ENCODE data around the gene C5orf58. TPM values are rescaled to one million over a fixed set of nuclear protein-coding genes. Genes with fewer than 3 reads are reported as not detected.
"Not testable (repeated sequence)": the region's sequence is repeated elsewhere in the genome, so short reads cannot be mapped to it uniquely, and the experiment has no call there.

The C5orf58 gene
- total RNA-seq, 1 donor from 2014 or later = not detected

- TF ChIP-seq CTCF (IDR thresholded peaks at IDR 0.05) (no peak), POLR2A (IDR thresholded peaks at IDR 0.05) (no peak), POLR2AphosphoS5 (IDR thresholded peaks at IDR 0.05; ENCODE audit: insufficient read depth in 1 of 2, low read depth in 1 of 2) (no peak)
- peak overlapping the region; percentile 37 for H3K27ac ChIP-seq
- H3K4me1 ChIP-seq = peaks cover 41% of the 10 kb centered on the region
- H3K27me3 ChIP-seq = no peaks in the 10 kb centered on the region
- DNase-seq (ENCODE audit: extremely low spot score in 2 of 2) = no peak
- H3K9me3 ChIP-seq = no peaks in the 10 kb centered on the region
- intact Hi-C loops (cut with DNase I) = no loop called here
- H3K4me3 ChIP-seq = no peak overlapping the region
- H3K36me3 ChIP-seq = no peaks in the 10 kb centered on the region
Measured at GRCh38 chr5:170246126-170246870, 13.5 kb downstream of the C5orf58 start.

GRCh38 chr5:170247363-170247762 lies 14.6 kb downstream of the C5orf58 start:
- Histone ChIP-seq H3K36me3 (no peaks in the 10 kb centered on the region), H3K4me1 (peaks cover 52% of the 10 kb centered on the region), H3K9me3 (no peaks in the 10 kb centered on the region), H3K27ac (peak overlapping the region; percentile 37), H3K4me3 (no peak overlapping the region), H3K27me3 (no peaks in the 10 kb centered on the region)
- TF ChIP-seq CTCF (IDR thresholded peaks at IDR 0.05) = no peak
- TF ChIP-seq POLR2AphosphoS5 (IDR thresholded peaks at IDR 0.05; ENCODE audit: insufficient read depth in 1 of 2, low read depth in 1 of 2) = peak; percentile 31 to 49
- no peak for TF ChIP-seq POLR2A (IDR thresholded peaks at IDR 0.05)
- intact Hi-C loops (cut with DNase I) = no loop called here
- no peak for DNase-seq (ENCODE audit: extremely low spot score in 2 of 2)

- TF ChIP-seq CTCF (IDR thresholded peaks at IDR 0.05) (no peak), POLR2AphosphoS5 (IDR thresholded peaks at IDR 0.05; ENCODE audit: insufficient read depth in 1 of 2, low read depth in 1 of 2) (no peak), POLR2A (IDR thresholded peaks at IDR 0.05) (no peak)
- H3K4me1 ChIP-seq = peaks cover 61% of the 10 kb centered on the region
- no peak overlapping the region for H3K4me3 ChIP-seq
- peak overlapping the region; percentile 17 for H3K27ac ChIP-seq
- intact Hi-C loops (cut with DNase I) = no loop called here
- DNase-seq (ENCODE audit: extremely low spot score in 2 of 2) = no peak
- no peaks in the 10 kb centered on the region for H3K27me3 ChIP-seq
- no peaks in the 10 kb centered on the region for H3K36me3 ChIP-seq
- no peaks in the 10 kb centered on the region for H3K9me3 ChIP-seq
Measured at GRCh38 chr5:170248172-170248930, 15.6 kb downstream of the C5orf58 start.

GRCh38 chr5:170248931-170249227 lies 16.1 kb downstream of the C5orf58 start:
- H3K4me3 ChIP-seq; intact Hi-C loops (cut with DNase I); H3K9me3 ChIP-seq; DNase-seq (ENCODE audit: extremely low spot score in 2 of 2); H3K27me3 ChIP-seq; H3K27ac ChIP-seq; H3K36me3 ChIP-seq: not testable (repeated sequence)
- H3K4me1 ChIP-seq = peaks cover 61% of the 10 kb centered on the region

- Histone ChIP-seq H3K36me3 (no peaks in the 10 kb centered on the region), H3K4me1 (peaks cover 61% of the 10 kb centered on the region)
Measured at GRCh38 chr5:170249355-170249754, 16.6 kb downstream of the C5orf58 start.

More at GRCh38 chr5:170249355-170249754, 16.6 kb downstream of the C5orf58 start:
- no peak for DNase-seq (ENCODE audit: extremely low spot score in 2 of 2)
- H3K9me3 ChIP-seq = no peaks in the 10 kb centered on the region
- TF ChIP-seq POLR2AphosphoS5 (IDR thresholded peaks at IDR 0.05; ENCODE audit: insufficient read depth in 1 of 2, low read depth in 1 of 2) (no peak), CTCF (IDR thresholded peaks at IDR 0.05) (no peak), POLR2A (IDR thresholded peaks at IDR 0.05) (no peak)
- H3K4me3 ChIP-seq = no peak overlapping the region
- intact Hi-C loops (cut with DNase I) = no loop called here
- H3K27me3 ChIP-seq = no peaks in the 10 kb centered on the region
- no peak overlapping the region for H3K27ac ChIP-seq

Data from vagina (tissue), 2 donors.